GM18519 (cell line): ENCODE results near the gene STAG2.
"Not testable (repeated sequence)": the region's sequence is repeated elsewhere in the genome, so short reads cannot be mapped to it uniquely, and the experiment has no call there.

Experiments
- ATAC-seq: cut with Tn5 transposase; IDR thresholded peaks from one replicate; pipeline ENCODE4 v1.9.1; 2021; ENCODE audit warnings: mild to moderate bottlenecking, moderate library complexity; ENCODE audit not compliant: unreplicated experiment, low FRiP score

STAG2 gene

GRCh38 chrX:123961268-123962005, at the start of gene STAG2:
Gene STAG2 (plus strand): TSS chrX:123961706. CDS start chrX:124022628, 60,922 bp downstream.
- ATAC-seq = no peak

GRCh38 chrX:123917069-123917468, 44.4 kb upstream of the STAG2 start:
- ATAC-seq = no peak

- ATAC-seq = no peak
Measured at GRCh38 chrX:123918106-123918721, 43.3 kb upstream of the STAG2 start.

- ATAC-seq = no peak
Measured at GRCh38 chrX:123920105-123920785, 41.3 kb upstream of the STAG2 start.

GRCh38 chrX:123923211-123923610, 38.3 kb upstream of the STAG2 start:
- ATAC-seq = no peak

- no peak for ATAC-seq
Measured at GRCh38 chrX:123924186-123924585, 37.3 kb upstream of the STAG2 start.

- no peak for ATAC-seq
Measured at GRCh38 chrX:123927845-123928244, 33.7 kb upstream of the STAG2 start.

- not testable (repeated sequence) for ATAC-seq
Measured at GRCh38 chrX:123932055-123932454, 29.5 kb upstream of the STAG2 start.

GRCh38 chrX:123943074-123943473, 18.4 kb upstream of the STAG2 start:
- ATAC-seq = no peak

- no peak for ATAC-seq
Measured at GRCh38 chrX:123943488-123943887, 18.0 kb upstream of the STAG2 start.

- ATAC-seq = no peak
Measured at GRCh38 chrX:123949846-123950245, 11.7 kb upstream of the STAG2 start.

- no peak for ATAC-seq
Measured at GRCh38 chrX:123959281-123960063, 2.0 kb upstream of the STAG2 start.

- no peak for ATAC-seq
Measured at GRCh38 chrX:123960956-123961267, 594 bp upstream of the STAG2 start.

GRCh38 chrX:123962006-123962467, 531 bp downstream of the STAG2 start:
- ATAC-seq = no peak

GRCh38 chrX:123962794-123963373, 1.4 kb downstream of the STAG2 start:
- ATAC-seq = peak; percentile 68

GRCh38 chrX:123964156-123964834, 2.8 kb downstream of the STAG2 start:
- no peak for ATAC-seq

GRCh38 chrX:123965712-123966111, 4.2 kb downstream of the STAG2 start:
- ATAC-seq = no peak

- ATAC-seq = no peak
Measured at GRCh38 chrX:123967497-123967896, 6.0 kb downstream of the STAG2 start.

GRCh38 chrX:123968383-123969050, 7.0 kb downstream of the STAG2 start:
- ATAC-seq = no peak
